HG02588 (cell line): Measurements from ENCODE around the gene RB1.
"Not testable (repeated sequence)": the region's sequence is repeated elsewhere in the genome, so short reads cannot be mapped to it uniquely, and the experiment has no call there.

Experiments
- ATAC-seq: cut with Tn5 transposase; IDR thresholded peaks from one replicate; pipeline ENCODE4 v1.9.1; 2021; ENCODE audit warnings: mild to moderate bottlenecking, moderate library complexity; ENCODE audit not compliant: unreplicated experiment

RB1 gene

GRCh38 chr13:48297131-48297786, 6.3 kb upstream of the RB1 start:
- ATAC-seq = no peak

- ATAC-seq = no peak
These were observed 4.0 kb upstream of the RB1 start for GRCh38 chr13:48299591-48299990.

- ATAC-seq = no peak
These were observed 636 bp upstream of the RB1 start for GRCh38 chr13:48302871-48303358.

- peak; percentile 45 for ATAC-seq
These were observed 759 bp downstream of the RB1 start for GRCh38 chr13:48304143-48304876.

GRCh38 chr13:48311223-48311622, 7.7 kb downstream of the RB1 start:
- ATAC-seq = no peak

- ATAC-seq = no peak
These were observed 12.6 kb downstream of the RB1 start for GRCh38 chr13:48315969-48316650.

- no peak for ATAC-seq
These were observed 13.4 kb downstream of the RB1 start for GRCh38 chr13:48316826-48317510.

- ATAC-seq = no peak
These were observed 14.2 kb downstream of the RB1 start for GRCh38 chr13:48317511-48318376.

- no peak for ATAC-seq
These were observed 14.8 kb downstream of the RB1 start for GRCh38 chr13:48318377-48318811.

- no peak for ATAC-seq
These were observed 15.4 kb downstream of the RB1 start for GRCh38 chr13:48318821-48319511.

GRCh38 chr13:48319531-48320398, 16.2 kb downstream of the RB1 start:
- ATAC-seq = no peak

- no peak for ATAC-seq
These were observed 16.8 kb downstream of the RB1 start for GRCh38 chr13:48320399-48320790.

- ATAC-seq = no peak
These were observed 17.4 kb downstream of the RB1 start for GRCh38 chr13:48320891-48321510.

- no peak for ATAC-seq
These were observed 18.7 kb downstream of the RB1 start for GRCh38 chr13:48322294-48322693.

- ATAC-seq = no peak
These were observed 30.4 kb downstream of the RB1 start for GRCh38 chr13:48333976-48334375.

GRCh38 chr13:48334534-48335127, 31.1 kb downstream of the RB1 start:
- ATAC-seq = no peak

GRCh38 chr13:48339198-48339597, 35.6 kb downstream of the RB1 start:
- not testable (repeated sequence) for ATAC-seq

- no peak for ATAC-seq
These were observed 40.7 kb downstream of the RB1 start for GRCh38 chr13:48344264-48344663.
